MM.1S (cell line): ENCODE results near the gene FAM174A.

Experiments
- DNase-seq: peaks from one replicate; pipeline ENCODE4 v3.0.0-alpha.2; 2015
- H2AFZ ChIP-seq: fragments of 300-600 bp; sonication (generic); 2 replicates; pipeline ENCODE4 v1.6.0; 2016; ENCODE audit warnings: antibody characterized with exemption, low read length
- H3F3A ChIP-seq: fragments of 300-600 bp; sonication (generic); 2 replicates; pipeline ENCODE4 v1.6.1; 2016; ENCODE audit warnings: mild to moderate bottlenecking, antibody characterized with exemption, low read length, moderate library complexity, mixed read lengths; ENCODE audit not compliant: insufficient read depth
- H3K27ac ChIP-seq: fragments of 300-600 bp; sonication (generic); 2 replicates; pipeline ENCODE4 v1.5.1; 2016; ENCODE audit warnings: mild to moderate bottlenecking, low read length
- H3K27me3 ChIP-seq: fragments of 300-600 bp; sonication (generic); replicated peaks from 2 replicates; pipeline ENCODE4 v1.6.0; 2016; ENCODE audit warnings: low read length; ENCODE audit not compliant: insufficient read depth
- H3K36me3 ChIP-seq: fragments of 300-600 bp; sonication (generic); replicated peaks from 2 replicates; pipeline ENCODE4 v1.6.1; 2016; ENCODE audit warnings: mild to moderate bottlenecking, low read length, mixed read lengths; ENCODE audit not compliant: insufficient read depth
- H3K4me1 ChIP-seq: fragments of 300-600 bp; sonication (generic); 2 replicates; pipeline ENCODE4 v1.6.1; 2016; ENCODE audit warnings: low read length, mixed read lengths
- H3K4me2 ChIP-seq: fragments of 300-600 bp; sonication (generic); 2 replicates; pipeline ENCODE4 v1.6.0; 2016; ENCODE audit warnings: low read depth, low read length
- H3K4me3 ChIP-seq: fragments of 300-600 bp; sonication (generic); 2 replicates; pipeline ENCODE4 v1.5.1; 2016; ENCODE audit warnings: low read length, mixed read lengths
- H3K79me2 ChIP-seq: fragments of 300-600 bp; sonication (generic); 2 replicates; pipeline ENCODE4 v1.6.1; 2016; ENCODE audit warnings: mixed run types, low read length, mixed read lengths
- H3K9ac ChIP-seq: fragments of 300-600 bp; sonication (generic); 2 replicates; pipeline ENCODE4 v1.6.1; 2016; ENCODE audit warnings: low read length, mixed read lengths
- H3K9me2 ChIP-seq: fragments of 300-600 bp; sonication (generic); replicated peaks from 2 replicates; pipeline ENCODE4 v1.6.1; 2016; ENCODE audit warnings: mild to moderate bottlenecking, low read length, mixed read lengths; ENCODE audit not compliant: insufficient read depth
- H3K9me3 ChIP-seq: fragments of 300-600 bp; sonication (generic); replicated peaks from 2 replicates; pipeline ENCODE4 v1.6.1; 2016; ENCODE audit warnings: mild to moderate bottlenecking, low read length, mixed read lengths; ENCODE audit not compliant: insufficient read depth
- H4K20me1 ChIP-seq: fragments of 300-600 bp; sonication (generic); 2 replicates; pipeline ENCODE4 v1.6.1; 2016; ENCODE audit warnings: mild to moderate bottlenecking, low read length, moderate library complexity, mixed read lengths; ENCODE audit not compliant: insufficient read depth
- CTCF ChIP-seq: fragments of 300-600 bp; sonication (generic); IDR thresholded peaks from 2 replicates; pipeline ENCODE4 v1.5.1; 2016; ENCODE audit warnings: antibody characterized with exemption, low read length, mixed read lengths
- EZH2 ChIP-seq: fragments of 300-600 bp; sonication (generic); optimal IDR thresholded peaks from 2 replicates; pipeline ENCODE3; 2017; ENCODE audit warnings: low read depth, mild to moderate bottlenecking, antibody characterized with exemption, low read length, mixed read lengths
- EZH2phosphoT487 ChIP-seq: fragments of 300-600 bp; sonication (generic); IDR thresholded peaks from 2 replicates; pipeline ENCODE4 v1.6.1; 2018; ENCODE audit warnings: antibody characterized with exemption, low read length

The FAM174A gene

GRCh38 chr5:100551183-100551582 lies 16.0 kb downstream of the FAM174A start:
- DNase-seq: no peak
- Histone ChIP-seq H3K9ac (no peak overlapping the region), H3K27me3 (no peaks in the 10 kb centered on the region), H4K20me1 (no peaks in the 10 kb centered on the region), H3K4me3 (no peak overlapping the region), H3F3A (peaks cover 15% of the 10 kb centered on the region), H2AFZ (no peak overlapping the region), H3K36me3 (no peaks in the 10 kb centered on the region), H3K27ac (peak overlapping the region; percentile 56; the same call in 1 of the 2 replicates), H3K79me2 (peaks cover 17% of the 10 kb centered on the region), H3K4me2 (peak overlapping the region; percentile 25; the same call in 1 of the 2 replicates), H3K9me3 (no peaks in the 10 kb centered on the region), H3K9me2 (no peaks in the 10 kb centered on the region), H3K4me1 (peaks cover 20% of the 10 kb centered on the region)
- TF ChIP-seq EZH2: no peak
- no peak for TF ChIP-seq EZH2phosphoT487
- TF ChIP-seq CTCF: no peak

GRCh38 chr5:100553209-100553608 lies 18.0 kb downstream of the FAM174A start:
- Histone ChIP-seq H3F3A (peaks cover 15% of the 10 kb centered on the region), H3K4me1 (peaks cover 20% of the 10 kb centered on the region), H3K27ac (no peak overlapping the region), H3K36me3 (no peaks in the 10 kb centered on the region), H3K9me3 (no peaks in the 10 kb centered on the region), H3K4me2 (no peak overlapping the region), H4K20me1 (no peaks in the 10 kb centered on the region), H3K27me3 (no peaks in the 10 kb centered on the region), H3K9me2 (no peaks in the 10 kb centered on the region), H3K4me3 (no peak overlapping the region), H3K9ac (no peak overlapping the region), H3K79me2 (peaks cover 17% of the 10 kb centered on the region), H2AFZ (no peak overlapping the region)
- TF ChIP-seq CTCF (no peak), EZH2phosphoT487 (no peak), EZH2 (no peak)
- peak; percentile 5 for DNase-seq

GRCh38 chr5:100560860-100561259 lies 25.7 kb downstream of the FAM174A start:
- H3F3A ChIP-seq: no peaks in the 10 kb centered on the region; the same call in 1 of the 2 replicates
- no peak for DNase-seq
- no peaks in the 10 kb centered on the region for H3K9me2 ChIP-seq
- no peaks in the 10 kb centered on the region for H4K20me1 ChIP-seq
- H3K36me3 ChIP-seq: no peaks in the 10 kb centered on the region; the same call in 1 of the 2 replicates
- TF ChIP-seq EZH2: no peak
- no peak for TF ChIP-seq EZH2phosphoT487
- no peak for TF ChIP-seq CTCF
- no peak overlapping the region for H2AFZ ChIP-seq
- H3K4me1 ChIP-seq: no peaks in the 10 kb centered on the region
- no peaks in the 10 kb centered on the region; the same call in 1 of the 2 replicates for H3K79me2 ChIP-seq
- H3K9ac ChIP-seq: no peak overlapping the region
- no peaks in the 10 kb centered on the region for H3K9me3 ChIP-seq
- H3K4me2 ChIP-seq: no peak overlapping the region
- no peak overlapping the region for H3K4me3 ChIP-seq
- no peaks in the 10 kb centered on the region for H3K27me3 ChIP-seq
- no peak overlapping the region for H3K27ac ChIP-seq
